Suprapubic skin (tissue), 4 donors: Measurements from ENCODE around the gene HFM1. TPM values are rescaled to one million over a fixed set of nuclear protein-coding genes. Genes with fewer than 3 reads are reported as not detected.
"Not testable (repeated sequence)": the region's sequence is repeated elsewhere in the genome, so short reads cannot be mapped to it uniquely, and the experiment has no call there.

Source experiments
- DNase-seq, 2 donors: peaks; one replicate each; pipeline ENCODE4 v3.0.0-alpha.2; 2019; ENCODE audit warnings: low spot score in 2 of 2
- H3K27ac ChIP-seq: fragments of 200-600 bp; sonication (generic); one replicate; pipeline ENCODE4 v1.5.1; 2019
- H3K27me3 ChIP-seq: fragments of 200-600 bp; sonication (generic); one replicate; pipeline ENCODE4 v1.5.1; 2019
- H3K36me3 ChIP-seq: fragments of 200-600 bp; sonication (generic); one replicate; pipeline ENCODE4 v1.5.1; 2019
- H3K4me1 ChIP-seq: fragments of 200-600 bp; sonication (generic); one replicate; pipeline ENCODE4 v1.5.1; 2019
- H3K4me3 ChIP-seq: fragments of 200-600 bp; sonication (generic); one replicate; pipeline ENCODE4 v1.5.1; 2019; ENCODE audit warnings: mild to moderate bottlenecking
- H3K9me3 ChIP-seq: fragments of 200-600 bp; sonication (generic); one replicate; pipeline ENCODE4 v1.5.1; 2019
- CTCF ChIP-seq, 2 donors: fragments of 200-600 bp in 1 of 2; fragments of 450-650 bp in 1 of 2; sonication (generic) in 1 of 2; IDR thresholded peaks; one replicate each; pipeline ENCODE4 v1.5.1; 2016 to 2019; ENCODE audit warnings: antibody characterized with exemption in 2 of 2, mild to moderate bottlenecking in 1 of 2, moderate library complexity in 1 of 2
- EP300 ChIP-seq: sonication (generic); formaldehyde crosslinking; IDR thresholded peaks from one replicate; pipeline ENCODE4 v1.6.1; 2017; ENCODE audit warnings: antibody characterized with exemption
- POLR2A ChIP-seq, 2 donors: fragments of 450-650 bp; IDR thresholded peaks; one replicate each; pipeline ENCODE4 v1.6.1; 2017; ENCODE audit warnings: antibody characterized with exemption in 2 of 2, mild to moderate bottlenecking in 2 of 2, moderate library complexity in 2 of 2
- POLR2AphosphoS5 ChIP-seq, 3 donors: sonication (generic); formaldehyde crosslinking; IDR thresholded peaks; one replicate each; pipeline ENCODE4 v1.6.1; 2017; ENCODE audit warnings: antibody characterized with exemption in 3 of 3
- WGBS: methylation state at CpG from one replicate; pipeline ENCODE4 v1.1.5; 2018; 5-methylcytosine and 5-hydroxymethylcytosine counted together
- total RNA-seq, 4 donors: library from RNA; depleted of rRNA; stranded (reverse); fragments of >200 nt; gene quantifications; one replicate each; pipeline ENCODE4 v1.1.0, GENCODE V29; 2016

HFM1 gene
- total RNA-seq, 4 donors from 2014 or later: 1.0 TPM; not detected in 3

- Histone ChIP-seq H3K36me3 (no peaks in the 10 kb centered on the region), H3K4me3 (no peak overlapping the region), H3K27me3 (no peaks in the 10 kb centered on the region), H3K9me3 (no peaks in the 10 kb centered on the region), H3K4me1 (no peaks in the 10 kb centered on the region), H3K27ac (no peak overlapping the region)
- no peak for DNase-seq
- no peak for TF ChIP-seq CTCF (IDR thresholded peaks at IDR 0.05)
- no peak for TF ChIP-seq EP300
- TF ChIP-seq POLR2AphosphoS5 (IDR thresholded peaks at IDR 0.05): no peak
- no peak for TF ChIP-seq POLR2A (IDR thresholded peaks at IDR 0.05)
These were observed 34.4 kb upstream of the HFM1 start for GRCh38 chr1:91439016-91439415.

GRCh38 chr1:91428182-91428798 lies 23.7 kb upstream of the HFM1 start:
- Histone ChIP-seq H3K27ac (no peak overlapping the region), H3K4me3 (no peak overlapping the region), H3K4me1 (no peaks in the 10 kb centered on the region), H3K27me3 (no peaks in the 10 kb centered on the region), H3K9me3 (no peaks in the 10 kb centered on the region), H3K36me3 (no peaks in the 10 kb centered on the region)
- TF ChIP-seq POLR2AphosphoS5 (IDR thresholded peaks at IDR 0.05): no peak
- TF ChIP-seq POLR2A (IDR thresholded peaks at IDR 0.05): no peak
- no peak for DNase-seq
- WGBS: 66% methylated on average over 11 of the region's 13 CpGs

- no peak overlapping the region for H3K4me3 ChIP-seq
- DNase-seq: no peak
- 79% methylated on average over 4 of the region's 13 CpGs for WGBS
These were observed 23.1 kb upstream of the HFM1 start for GRCh38 chr1:91427741-91428140.

GRCh38 chr1:91422523-91422922 lies 17.9 kb upstream of the HFM1 start:
- not testable (repeated sequence) for H3K27me3 ChIP-seq, DNase-seq, H3K9me3 ChIP-seq, H3K27ac ChIP-seq, H3K4me1 ChIP-seq, H3K36me3 ChIP-seq, H3K4me3 ChIP-seq
- WGBS: 91% methylated on average over 4 of the region's 4 CpGs

More at GRCh38 chr1:91427741-91428140, 23.1 kb upstream of the HFM1 start:
- no peaks in the 10 kb centered on the region for H3K9me3 ChIP-seq
- H3K27me3 ChIP-seq: no peaks in the 10 kb centered on the region
- H3K4me1 ChIP-seq: no peaks in the 10 kb centered on the region
- H3K36me3 ChIP-seq: no peaks in the 10 kb centered on the region
- TF ChIP-seq POLR2AphosphoS5 (IDR thresholded peaks at IDR 0.05): no peak
- no peak for TF ChIP-seq CTCF (IDR thresholded peaks at IDR 0.05)
- TF ChIP-seq POLR2A (IDR thresholded peaks at IDR 0.05): no peak
- TF ChIP-seq EP300: no peak
- H3K27ac ChIP-seq: no peak overlapping the region

- no peak for DNase-seq
- Histone ChIP-seq H3K9me3 (no peaks in the 10 kb centered on the region), H3K27me3 (peaks cover 2% of the 10 kb centered on the region), H3K4me3 (no peak overlapping the region), H3K4me1 (no peaks in the 10 kb centered on the region), H3K36me3 (no peaks in the 10 kb centered on the region), H3K27ac (no peak overlapping the region)
- TF ChIP-seq EP300 (no peak), CTCF (IDR thresholded peaks at IDR 0.05) (no peak), POLR2A (IDR thresholded peaks at IDR 0.05) (no peak), POLR2AphosphoS5 (IDR thresholded peaks at IDR 0.05) (no peak)
These were observed 7.7 kb upstream of the HFM1 start for GRCh38 chr1:91412371-91412770.

- peaks cover 12% of the 10 kb centered on the region for H3K27me3 ChIP-seq
- no peak for TF ChIP-seq CTCF (IDR thresholded peaks at IDR 0.05)
- no peak overlapping the region for H3K4me3 ChIP-seq
- no peak for DNase-seq
- no peak overlapping the region for H3K27ac ChIP-seq
- H3K36me3 ChIP-seq: no peaks in the 10 kb centered on the region
- H3K4me1 ChIP-seq: no peaks in the 10 kb centered on the region
- WGBS: 67% methylated on average over 7 of the region's 7 CpGs
- no peaks in the 10 kb centered on the region for H3K9me3 ChIP-seq
These were observed 2.2 kb upstream of the HFM1 start for GRCh38 chr1:91406773-91407389.
